GM23248 (cell line): ENCODE measurements around the gene CBFA2T2.

Source experiments
- EZH2 ChIP-seq: fragments of 200-600 bp; sonication (generic); IDR thresholded peaks from 2 replicates; pipeline ENCODE4 v1.6.1; 2018; ENCODE audit warnings: antibody characterized with exemption, mild to moderate bottlenecking; ENCODE audit not compliant: insufficient read depth, poor library complexity, severe bottlenecking
- EZH2phosphoT487 ChIP-seq: fragments of 200-600 bp; sonication (generic); IDR thresholded peaks from 2 replicates; pipeline ENCODE4 v1.6.1; 2018; ENCODE audit warnings: antibody characterized with exemption, moderate library complexity, mild to moderate bottlenecking, low read depth; ENCODE audit not compliant: insufficient read depth

DNA sequence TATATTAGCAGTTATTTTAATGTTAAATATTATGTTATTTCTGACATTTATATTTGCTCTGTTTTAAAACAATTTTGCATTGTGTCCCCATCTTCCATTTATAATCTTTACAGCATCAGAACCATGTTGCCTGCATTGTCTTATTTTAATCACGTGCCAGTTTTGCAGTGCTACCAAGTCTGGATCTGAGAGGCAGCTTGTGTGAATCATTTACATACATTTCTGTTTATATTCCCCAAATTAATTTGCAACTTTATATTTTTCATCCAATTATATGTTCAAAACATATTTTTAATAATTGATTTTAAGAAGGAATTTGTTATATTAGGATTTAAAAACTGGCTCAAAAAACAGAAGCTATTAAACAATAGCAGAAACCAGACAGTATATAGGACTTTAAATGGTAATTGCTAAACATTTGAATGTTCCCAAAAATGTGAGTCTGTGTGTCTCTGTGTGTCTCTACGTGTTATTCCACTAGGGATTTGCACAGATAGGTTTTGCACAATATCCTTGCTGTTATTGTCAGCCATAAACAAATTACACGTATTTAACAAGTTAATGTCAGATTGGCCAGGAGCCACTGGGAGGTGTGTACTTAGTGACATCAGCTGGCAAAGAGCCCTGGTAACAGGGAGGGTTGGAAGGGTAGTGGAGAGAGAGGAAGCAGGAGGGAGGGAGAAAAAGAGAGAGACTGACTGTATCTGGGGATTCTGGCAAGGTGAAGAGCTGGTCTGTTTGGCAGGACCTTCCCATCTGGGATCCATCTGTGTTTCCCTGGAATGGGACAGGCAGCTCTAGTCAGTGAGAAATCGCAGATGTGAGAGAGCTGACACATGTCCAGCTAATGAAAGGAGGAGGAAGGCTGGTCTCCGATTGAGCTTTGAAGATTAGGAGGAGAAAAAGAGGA lies 72.1 kb downstream of the CBFA2T2 start:
- no peak for TF ChIP-seq EZH2phosphoT487
- no peak for TF ChIP-seq EZH2
